NK-92 (cell line): ENCODE results near the gene PRPF40B.

Source experiments
- DNase-seq: peaks from one replicate; lab custom pipeline; 2025; ENCODE audit not compliant: unreplicated experiment; lab: John Stamatoyannopoulos, UW

The PRPF40B gene

GRCh38 chr12:49635036-49635435 is 11.7 kb downstream of the PRPF40B start:
- DNase-seq = no peak

GRCh38 chr12:49635656-49636055 is 12.3 kb downstream of the PRPF40B start:
- DNase-seq = no peak

- DNase-seq = no peak
Observed at GRCh38 chr12:49636574-49636973, 13.2 kb downstream of the PRPF40B start.

- DNase-seq = no peak
Observed at GRCh38 chr12:49636979-49637755, 13.8 kb downstream of the PRPF40B start.

- DNase-seq = no peak
Observed at GRCh38 chr12:49641748-49642369, 18.5 kb downstream of the PRPF40B start.

- no peak for DNase-seq
Observed at GRCh38 chr12:49642370-49642802, 19.0 kb downstream of the PRPF40B start.

GRCh38 chr12:49643135-49643534 is 19.8 kb downstream of the PRPF40B start:
- DNase-seq = no peak

- DNase-seq = no peak
Observed at GRCh38 chr12:49643961-49644619, 20.7 kb downstream of the PRPF40B start.

GRCh38 chr12:49644620-49644994 is 21.2 kb downstream of the PRPF40B start:
- no peak for DNase-seq

- no peak for DNase-seq
Observed at GRCh38 chr12:49645146-49646039, 22.0 kb downstream of the PRPF40B start.

GRCh38 chr12:49646331-49646830 is 23.0 kb downstream of the PRPF40B start:
- no peak for DNase-seq

GRCh38 chr12:49646871-49647654 is 23.7 kb downstream of the PRPF40B start:
- no peak for DNase-seq

GRCh38 chr12:49647827-49648711 is 24.7 kb downstream of the PRPF40B start:
- DNase-seq = no peak

GRCh38 chr12:49648712-49649003 is 25.3 kb downstream of the PRPF40B start:
- no peak for DNase-seq

- no peak for DNase-seq
Observed at GRCh38 chr12:49649445-49649844, 26.1 kb downstream of the PRPF40B start.

GRCh38 chr12:49649892-49650291 is 26.5 kb downstream of the PRPF40B start:
- no peak for DNase-seq

- no peak for DNase-seq
Observed at GRCh38 chr12:49651855-49652254, 28.5 kb downstream of the PRPF40B start.

GRCh38 chr12:49652921-49653520 is 29.7 kb downstream of the PRPF40B start:
- DNase-seq = no peak

- no peak for DNase-seq
Observed at GRCh38 chr12:49654715-49655114, 31.4 kb downstream of the PRPF40B start.
